HepG2 (cell line): Measurements from ENCODE around the gene GABRP. TPM values are rescaled to one million over a fixed set of nuclear protein-coding genes. Genes with fewer than 3 reads are reported as not detected.

Experiments
- ATAC-seq: fragments of 200-7000 bp; cut with Tn5 transposase; 3 replicates; pipeline ENCODE4 v1.9.1; 2020; ENCODE audit warnings: mild to moderate bottlenecking, moderate library complexity
- BruUV-seq: library from RNA; stranded (reverse); fragments of 400-500 nt; replicated peaks from 2 replicates; lab custom pipeline; 2021; lab: Mats Ljungman, UMichigan
- CTCF ChIA-PET: fragments of 300-600 bp; formaldehyde crosslinking; extraction: SDS; loops from one replicate; lab custom pipeline; 2021; ENCODE audit warnings: low total read pairs, inconsistent platforms, low intra/inter-chr PET ratio; lab: Yijun Ruan, JAX
- POLR2A ChIA-PET: fragments of 350-600 bp; sonication (Branson Sonifier 250); formaldehyde crosslinking; loops from one replicate; lab custom pipeline; 2020; ENCODE audit warnings: antibody characterized with exemption, inconsistent platforms; lab: Yijun Ruan, JAX
- DNase-seq: peaks from one replicate; pipeline ENCODE4 v3.0.0-alpha.2; 2015; ENCODE audit warnings: low spot score
- FAIRE-seq: peaks from 3 replicates; lab custom pipeline; 2011; peaks lifted over from hg19 to GRCh38; lab: Jason Lieb, UNC
- H2AFZ ChIP-seq: one replicate; pipeline ENCODE4 v1.6.1; 2011; ENCODE audit warnings: low read length, inconsistent platforms
- H3K27ac ChIP-seq: fragments of 300-600 bp; 3 replicates; pipeline ENCODE4 v1.8.0; 2011; ENCODE audit warnings: mixed run types, mild to moderate bottlenecking, mixed read lengths, low read length, inconsistent platforms; ENCODE audit not compliant: insufficient read depth; ENCODE audit errors: extremely low read length
- H3K27me3 ChIP-seq, 2 experiments: fragments of 200-600 bp in 1 of 2; 2 replicates in 1 of 2; 3 replicates in 1 of 2; pipeline versions ENCODE4 v1.6.0 to v1.8.0; 2011; ENCODE audit warnings: low read length in 2 of 2, mild to moderate bottlenecking in 2 of 2, moderate library complexity in 2 of 2, inconsistent platforms in 1 of 2; ENCODE audit not compliant: insufficient read depth in 2 of 2, control insufficient read depth in 1 of 2
- H3K36me3 ChIP-seq, 2 experiments: fragments of 200-600 bp in 1 of 2; replicated peaks in 1 of 2; 2 replicates in 1 of 2; 3 replicates in 1 of 2; pipeline versions ENCODE4 v1.5.1 to v1.8.0; 2011; ENCODE audit warnings: low read length in 2 of 2, inconsistent platforms in 1 of 2; ENCODE audit not compliant: insufficient read depth in 2 of 2, control insufficient read depth in 1 of 2
- H3K4me1 ChIP-seq: 2 replicates; pipeline ENCODE4 v1.5.1; 2012; ENCODE audit warnings: low read length, inconsistent platforms; ENCODE audit not compliant: insufficient read depth
- H3K4me2 ChIP-seq: 2 replicates; pipeline ENCODE4 v1.6.0; 2011; ENCODE audit warnings: low read depth, low read length, inconsistent platforms
- H3K4me3 ChIP-seq, 3 experiments: fragments of 200-600 bp in 1 of 3; sonication (generic), shearing (Covaris generic) in 1 of 3; replicated peaks in 1 of 3; 2 replicates each; pipeline ENCODE4 v1.5.1; 2011 to 2016; ENCODE audit warnings: low read length in 3 of 3, inconsistent platforms in 2 of 3, low read depth in 2 of 3, mild to moderate bottlenecking in 2 of 3, control low read depth in 1 of 3, mixed read lengths in 1 of 3; ENCODE audit not compliant: insufficient read depth in 1 of 3
- H3K79me2 ChIP-seq: one replicate; pipeline ENCODE4 v1.6.1; 2011; ENCODE audit warnings: low read length, inconsistent platforms; ENCODE audit not compliant: insufficient read depth
- H3K9ac ChIP-seq: 2 replicates; pipeline ENCODE4 v1.6.0; 2011; ENCODE audit warnings: mild to moderate bottlenecking, low read depth, low read length, inconsistent platforms; ENCODE audit not compliant: insufficient read depth
- H3K9me3 ChIP-seq: 2 replicates; pipeline ENCODE4 v1.5.1; 2012; ENCODE audit warnings: mild to moderate bottlenecking, low read length
- H4K20me1 ChIP-seq: 2 replicates; pipeline ENCODE4 v1.6.0; 2011; ENCODE audit warnings: inconsistent platforms, mild to moderate bottlenecking, low read length, moderate library complexity; ENCODE audit not compliant: insufficient read depth
- HOXA5 ChIP-seq: sonication (generic); formaldehyde crosslinking; IDR thresholded peaks from 2 replicates; pipeline ENCODE4 v1.4.0; 2020; ENCODE audit warnings: missing genetic modification reagents
- MEIS1 ChIP-seq: sonication (generic); formaldehyde crosslinking; IDR thresholded peaks from 2 replicates; pipeline ENCODE4 v1.9.0; 2021; ENCODE audit warnings: mild to moderate bottlenecking, missing genetic modification reagents, moderate library complexity, borderline replicate concordance
- NFATC3 ChIP-seq: sonication (generic); formaldehyde crosslinking; IDR thresholded peaks from 2 replicates; pipeline ENCODE4 v1.5.1; 2020; ENCODE audit warnings: mild to moderate bottlenecking, missing genetic modification reagents
- SP1 ChIP-seq, 2 experiments: fragments of 450-650 bp in 1 of 2; sonication (generic) in 1 of 2; formaldehyde crosslinking in 1 of 2; IDR thresholded peaks; 2 replicates each; pipeline versions ENCODE4 v1.4.0 to v1.6.1; 2016 to 2020; ENCODE audit warnings: missing genetic modification reagents in 1 of 2
- SRSF9 ChIP-seq: fragments of 200-400 bp; formaldehyde crosslinking; IDR thresholded peaks from 2 replicates; pipeline ENCODE4 v1.6.1; 2018; ENCODE audit warnings: borderline replicate concordance, mild to moderate bottlenecking, low read depth, low read length; ENCODE audit not compliant: insufficient read depth, poor library complexity, severe bottlenecking
- ZBTB8A ChIP-seq: sonication (generic); formaldehyde crosslinking; IDR thresholded peaks from 2 replicates; pipeline ENCODE4 v1.4.0; 2020; ENCODE audit warnings: mild to moderate bottlenecking, low read depth, missing genetic modification reagents, borderline replicate concordance
- ZNF816 ChIP-seq: sonication (generic); formaldehyde crosslinking; IDR thresholded peaks from 2 replicates; pipeline ENCODE4 v1.8.0; 2022; ENCODE audit warnings: missing genetic modification reagents, mild to moderate bottlenecking, borderline replicate concordance
- WGBS: methylation state at CpG from one replicate; pipeline ENCODE4 v1.1.6; 2017; ENCODE audit warnings: low lambda C conversion rate; 5-methylcytosine and 5-hydroxymethylcytosine counted together
- in situ Hi-C: cut with HindIII; loops from 2 replicates; pipeline ENCODE4 v1.10.0; 2017; ENCODE audit warnings: low pct_unique_long_range_greater_than_20kb; ENCODE audit not compliant: extremely low pct_ligation_motif_present
- intact Hi-C: fragments of 100-400 bp; cut with micrococcal nuclease; formaldehyde crosslinking; loops from one replicate; pipeline ENCODE4 v1.10.0; 2022; ENCODE audit not compliant: unreplicated experiment
- polyA plus RNA-seq, 8 experiments: library from polyadenylated mRNA; depleted of rRNA in 3 of 8; stranded (reverse) in 7 of 8; unstranded in 1 of 8; fragments of >200 nt; fragmentation: Illumina TruSeq in 4 of 8; extraction: Trizol in 4 of 8; gene quantifications; 2 replicates each; pipeline versions ENCODE4 v1.2.1 to v1.2.3, GENCODE V29; 2011 to 2016; ENCODE audit warnings: low read depth in 4 of 8, missing spikeins in 1 of 8, mixed read lengths in 1 of 8; ENCODE audit not compliant: insufficient read depth in 1 of 8
- total RNA-seq, 5 experiments: library from RNA; depleted of rRNA; stranded (reverse); fragments of >200 nt; fragmentation: Illumina TruSeq; extraction: Trizol; gene quantifications; 2 replicates each; pipeline ENCODE4 v1.2.3, GENCODE V29; 2016; ENCODE audit warnings: low read depth in 1 of 5
- TF ChIP-seq, protein P1 (sequence below): sonication (generic); formaldehyde crosslinking; IDR thresholded peaks from 2 replicates; pipeline ENCODE4 v1.8.0; 2022; ENCODE audit warnings: missing genetic modification reagents, low read depth, mild to moderate bottlenecking, borderline replicate concordance
- TF ChIP-seq, protein P2 (sequence below): sonication (generic); formaldehyde crosslinking; IDR thresholded peaks from 2 replicates; pipeline ENCODE4 v1.4.0; 2020; ENCODE audit warnings: missing genetic modification reagents
- TF ChIP-seq, protein P3 (sequence below): sonication (generic); formaldehyde crosslinking; IDR thresholded peaks from 2 replicates; pipeline ENCODE4 v1.8.0; 2022; ENCODE audit warnings: mild to moderate bottlenecking, missing genetic modification reagents, moderate library complexity
- TF ChIP-seq, protein P4 (sequence below), 2 experiments: sonication (generic) in 1 of 2; formaldehyde crosslinking in 1 of 2; IDR thresholded peaks; 2 replicates each; pipeline versions ENCODE4 v1.6.1 to v1.9.0; 2014 to 2022; ENCODE audit warnings: antibody characterized with exemption in 1 of 2, borderline replicate concordance in 1 of 2, inconsistent platforms in 1 of 2, low read depth in 1 of 2, missing genetic modification reagents in 1 of 2
- TF ChIP-seq, protein P5 (sequence below): conservative IDR thresholded peaks from 2 replicates; pipeline ENCODE4 v1.6.1; 2018; ENCODE audit warnings: missing genetic modification reagents

The GABRP gene
- total and polyA plus RNA-seq, 2 of the 13 experiments (the other 11 are each of a cell fraction or from before 2014, with no cell fraction given): not detected

DNA sequence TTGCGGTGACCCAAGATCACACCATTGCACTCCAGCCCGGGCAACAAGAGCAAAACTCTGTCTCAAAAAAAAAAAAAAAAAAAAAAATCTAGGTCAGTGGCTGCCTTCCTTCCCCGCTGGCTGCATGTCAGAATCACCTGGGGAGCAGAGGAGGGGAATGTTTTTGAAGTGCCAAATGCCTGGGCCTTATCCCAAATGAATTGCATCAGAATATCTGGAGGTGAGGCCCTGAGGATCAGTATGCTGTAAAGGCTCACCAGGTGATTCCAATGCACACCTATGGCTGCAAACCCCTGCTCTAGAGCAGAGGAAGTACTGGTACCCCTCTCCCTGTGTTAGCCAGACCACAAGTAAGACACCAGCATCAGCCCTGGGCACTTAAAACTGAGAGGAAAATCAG, 44.7 kb upstream of the GABRP start:
- no peak overlapping the region for H3K9ac ChIP-seq
- no peak overlapping the region for H3K4me3 ChIP-seq
- intact Hi-C loops: no loop called here
- H3K27ac ChIP-seq: no peak overlapping the region
- no peak for ATAC-seq
- H3K36me3 ChIP-seq: no peaks in the 10 kb centered on the region
- H4K20me1 ChIP-seq: no peaks in the 10 kb centered on the region
- no peak for FAIRE-seq
- H3K9me3 ChIP-seq: no peaks in the 10 kb centered on the region
- in situ Hi-C loops: no loop called here
- ChIA-PET POLR2A (no interaction called here), CTCF (no interaction called here)
- H3K4me2 ChIP-seq: no peak overlapping the region
- DNase-seq: no peak
- no peaks in the 10 kb centered on the region for H3K79me2 ChIP-seq
- no peaks in the 10 kb centered on the region for H3K4me1 ChIP-seq
- peaks cover 0 to 8% of the 10 kb centered on the region in 2 experiments; a peak in 3 of 5 replicates for H3K27me3 ChIP-seq
- H2AFZ ChIP-seq: no peak overlapping the region
- 15% methylated on average over 3 of the region's 3 CpGs for WGBS
- BruUV-seq: no TSS peak
- TF ChIP-seq MEIS1 (no peak), ZBTB8A (CRISPR knock-in tag) (no peak), SP1 (IDR thresholded peaks at IDR 0.05) (no peak), SP1 (CRISPR knock-in tag; IDR thresholded peaks at IDR 0.05) (no peak), SRSF9 (no peak), NFATC3 (CRISPR knock-in tag) (no peak), HOXA5 (CRISPR knock-in tag) (no peak), ZNF816 (no peak)
- TF ChIP-seq, protein P1, sequence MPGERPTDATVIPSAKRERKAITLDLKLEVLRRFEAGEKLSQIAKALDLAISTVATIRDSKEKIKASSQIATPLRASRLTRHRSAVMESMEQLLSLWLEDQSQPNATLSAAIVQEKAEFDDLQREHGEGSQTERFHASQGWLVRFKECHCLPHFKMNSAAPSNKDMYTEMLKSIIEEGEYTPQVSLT (CRISPR knock-in tag): no peak
- TF ChIP-seq, protein P2, sequence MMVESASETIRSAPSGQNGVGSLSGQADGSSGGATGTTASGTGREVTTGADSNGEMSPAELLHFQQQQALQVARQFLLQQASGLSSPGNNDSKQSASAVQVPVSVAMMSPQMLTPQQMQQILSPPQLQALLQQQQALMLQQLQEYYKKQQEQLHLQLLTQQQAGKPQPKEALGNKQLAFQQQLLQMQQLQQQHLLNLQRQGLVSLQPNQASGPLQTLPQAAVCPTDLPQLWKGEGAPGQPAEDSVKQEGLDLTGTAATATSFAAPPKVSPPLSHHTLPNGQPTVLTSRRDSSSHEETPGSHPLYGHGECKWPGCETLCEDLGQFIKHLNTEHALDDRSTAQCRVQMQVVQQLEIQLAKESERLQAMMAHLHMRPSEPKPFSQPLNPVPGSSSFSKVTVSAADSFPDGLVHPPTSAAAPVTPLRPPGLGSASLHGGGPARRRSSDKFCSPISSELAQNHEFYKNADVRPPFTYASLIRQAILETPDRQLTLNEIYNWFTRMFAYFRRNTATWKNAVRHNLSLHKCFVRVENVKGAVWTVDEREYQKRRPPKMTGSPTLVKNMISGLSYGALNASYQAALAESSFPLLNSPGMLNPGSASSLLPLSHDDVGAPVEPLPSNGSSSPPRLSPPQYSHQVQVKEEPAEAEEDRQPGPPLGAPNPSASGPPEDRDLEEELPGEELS (CRISPR knock-in tag): no peak
- TF ChIP-seq, protein P3, sequence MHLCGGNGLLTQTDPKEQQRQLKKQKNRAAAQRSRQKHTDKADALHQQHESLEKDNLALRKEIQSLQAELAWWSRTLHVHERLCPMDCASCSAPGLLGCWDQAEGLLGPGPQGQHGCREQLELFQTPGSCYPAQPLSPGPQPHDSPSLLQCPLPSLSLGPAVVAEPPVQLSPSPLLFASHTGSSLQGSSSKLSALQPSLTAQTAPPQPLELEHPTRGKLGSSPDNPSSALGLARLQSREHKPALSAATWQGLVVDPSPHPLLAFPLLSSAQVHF (CRISPR knock-in tag): no peak
- TF ChIP-seq, protein P4, sequence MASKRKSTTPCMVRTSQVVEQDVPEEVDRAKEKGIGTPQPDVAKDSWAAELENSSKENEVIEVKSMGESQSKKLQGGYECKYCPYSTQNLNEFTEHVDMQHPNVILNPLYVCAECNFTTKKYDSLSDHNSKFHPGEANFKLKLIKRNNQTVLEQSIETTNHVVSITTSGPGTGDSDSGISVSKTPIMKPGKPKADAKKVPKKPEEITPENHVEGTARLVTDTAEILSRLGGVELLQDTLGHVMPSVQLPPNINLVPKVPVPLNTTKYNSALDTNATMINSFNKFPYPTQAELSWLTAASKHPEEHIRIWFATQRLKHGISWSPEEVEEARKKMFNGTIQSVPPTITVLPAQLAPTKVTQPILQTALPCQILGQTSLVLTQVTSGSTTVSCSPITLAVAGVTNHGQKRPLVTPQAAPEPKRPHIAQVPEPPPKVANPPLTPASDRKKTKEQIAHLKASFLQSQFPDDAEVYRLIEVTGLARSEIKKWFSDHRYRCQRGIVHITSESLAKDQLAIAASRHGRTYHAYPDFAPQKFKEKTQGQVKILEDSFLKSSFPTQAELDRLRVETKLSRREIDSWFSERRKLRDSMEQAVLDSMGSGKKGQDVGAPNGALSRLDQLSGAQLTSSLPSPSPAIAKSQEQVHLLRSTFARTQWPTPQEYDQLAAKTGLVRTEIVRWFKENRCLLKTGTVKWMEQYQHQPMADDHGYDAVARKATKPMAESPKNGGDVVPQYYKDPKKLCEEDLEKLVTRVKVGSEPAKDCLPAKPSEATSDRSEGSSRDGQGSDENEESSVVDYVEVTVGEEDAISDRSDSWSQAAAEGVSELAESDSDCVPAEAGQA (IDR thresholded peaks at IDR 0.05; ENCODE audit: low read depth): no peak
- TF ChIP-seq, protein P4 (CRISPR knock-in tag; IDR thresholded peaks at IDR 0.05; ENCODE audit: borderline replicate concordance): no peak
- TF ChIP-seq, protein P5, sequence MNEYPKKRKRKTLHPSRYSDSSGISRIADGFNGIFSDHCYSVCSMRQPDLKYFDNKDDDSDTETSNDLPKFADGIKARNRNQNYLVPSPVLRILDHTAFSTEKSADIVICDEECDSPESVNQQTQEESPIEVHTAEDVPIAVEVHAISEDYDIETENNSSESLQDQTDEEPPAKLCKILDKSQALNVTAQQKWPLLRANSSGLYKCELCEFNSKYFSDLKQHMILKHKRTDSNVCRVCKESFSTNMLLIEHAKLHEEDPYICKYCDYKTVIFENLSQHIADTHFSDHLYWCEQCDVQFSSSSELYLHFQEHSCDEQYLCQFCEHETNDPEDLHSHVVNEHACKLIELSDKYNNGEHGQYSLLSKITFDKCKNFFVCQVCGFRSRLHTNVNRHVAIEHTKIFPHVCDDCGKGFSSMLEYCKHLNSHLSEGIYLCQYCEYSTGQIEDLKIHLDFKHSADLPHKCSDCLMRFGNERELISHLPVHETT (CRISPR knock-in tag): no peak
